Adrenal gland (tissue), 12 donors: ENCODE data around the gene IL6. TPM values are rescaled to one million over a fixed set of nuclear protein-coding genes. Genes with fewer than 3 reads are reported as not detected.

ENCODE experiments used
- DNase-seq, 7 donors: peaks; one replicate each; pipeline ENCODE4 v3.0.0-alpha.2; 2019 to 2020
- H3K27ac ChIP-seq, 5 donors: fragments of 200-600 bp; sonication (generic) in 4 of 5; 1 replicate in 3 of 5; 2 replicates in 2 of 5; pipeline versions ENCODE4 v1.5.1 to v1.8.0; 2016 to 2020; ENCODE audit warnings: mild to moderate bottlenecking in 1 of 5
- H3K27me3 ChIP-seq: fragments of 200-600 bp; 2 replicates; pipeline ENCODE4 v1.8.0; 2021
- H3K36me3 ChIP-seq, 2 donors: fragments of 200-600 bp; replicated peaks in 1 of 2; 1 replicate in 1 of 2; 2 replicates in 1 of 2; pipeline versions ENCODE4 v1.5.1 to v1.8.0; 2018 to 2022
- H3K4me1 ChIP-seq, 2 donors: fragments of 200-600 bp; replicated peaks in 1 of 2; 1 replicate in 1 of 2; 2 replicates in 1 of 2; pipeline versions ENCODE4 v1.5.1 to v1.8.0; 2018 to 2021
- H3K4me3 ChIP-seq, 4 donors: fragments of 200-600 bp; sonication (generic) in 3 of 4; one replicate each; pipeline ENCODE4 v1.5.1; 2016 to 2018
- H3K9me3 ChIP-seq, 3 donors: fragments of 200-600 bp; sonication (generic) in 1 of 3; replicated peaks in 1 of 3; 1 replicate in 2 of 3; 2 replicates in 1 of 3; pipeline versions ENCODE4 v1.5.1 to v1.8.0; 2016 to 2021
- CTCF ChIP-seq, 6 experiments: fragments of 450-650 bp in 4 of 6; fragments of 200-600 bp in 2 of 6; sonication (generic) in 1 of 6; IDR thresholded peaks; 1 replicate in 5 of 6; 2 replicates in 1 of 6; pipeline versions ENCODE4 v1.5.1 to v1.8.0; 2016 to 2021; ENCODE audit warnings: antibody characterized with exemption in 6 of 6, mild to moderate bottlenecking in 2 of 6, moderate library complexity in 1 of 6
- POLR2A ChIP-seq, 2 donors: fragments of 450-650 bp; IDR thresholded peaks; one replicate each; pipeline ENCODE4 v1.6.1; 2017; ENCODE audit warnings: antibody characterized with exemption in 2 of 2, mild to moderate bottlenecking in 2 of 2, moderate library complexity in 1 of 2
- WGBS, 4 donors: extraction: QIAGEN DNeasy Blood & Tissue Kit in 2 of 4; methylation state at CpG; one replicate each; pipeline versions ENCODE4 v1.1.5 to v1.1.7; 2013 to 2017; 5-methylcytosine and 5-hydroxymethylcytosine counted together
- intact Hi-C, 2 donors: fragments of 100-400 bp; cut with DNase I; formaldehyde crosslinking; loops; one replicate each; pipeline versions ENCODE4 v1.14.1 to v1.15.0; 2022 to 2023
- polyA plus RNA-seq, 3 donors: library from polyadenylated mRNA; stranded (reverse); fragments of 200-250 nt in 2 of 3; fragments of 350-450 nt in 1 of 3; fragmentation: Illumina TruSeq in 1 of 3; extraction: RNeasy Lipid Tissue Mini Kit (QIAGEN cat#74804) in 1 of 3; gene quantifications; one replicate each; pipeline ENCODE4 v1.2.3, GENCODE V29; 2013 to 2014
- total RNA-seq, 9 donors: library from RNA; depleted of rRNA in 4 of 9; stranded (reverse); fragments of >200 nt in 4 of 9; fragments of 120-200 nt in 1 of 9; fragmentation: NEBNext Ultra II Directional in 1 of 9; extraction: Animal tissue kit (Norgen Biotek cat#: 25700) in 1 of 9; gene quantifications; one replicate each; pipeline versions ENCODE4 v1.1.0 to v1.2.4, GENCODE V29; 2013 to 2023
- donor health status: healthy with polysubstance abuse.
- donor health status: Bipolar disorder and iron deficiency.
- donor health status: DM: yes; HTN: yes; CAD: no.
- donor health status: DM: no; HTN: no; CAD: no.
- donor health status: DM: no; HTN: no; CAD: no.
- donor health status: DM: yes; HTN: yes; CAD: no.

IL6 gene
- total and polyA plus RNA-seq, 12 donors = 0.42 to 15.7 (median 1.0) TPM; not detected in 3

GRCh38 chr7:22722536-22723180 lies 4.3 kb upstream of the IL6 start:
- no peak for DNase-seq
- H3K36me3 ChIP-seq = no peaks in the 10 kb centered on the region
- H3K4me1 ChIP-seq = peaks cover 4 to 27% of the 10 kb centered on the region in 2 donors
- WGBS, 4 donors = 65 to 85% (median 76%) methylated on average over 5 to 6 of the region's 6 CpGs
- H3K27me3 ChIP-seq = no peaks in the 10 kb centered on the region
- intact Hi-C loops = loop anchor here in 1 of 2 donors (10.0 kb wide), 1 partner anchor 332 kb away; no protein-coding TSS in a partner anchor
- no peak for TF ChIP-seq POLR2A (IDR thresholded peaks at IDR 0.05)
- no peak overlapping the region for H3K4me3 ChIP-seq
- peak overlapping the region in 3 of 5 donors; percentile 39 to 80 (median 66) for H3K27ac ChIP-seq
- H3K9me3 ChIP-seq = no peaks in the 10 kb centered on the region

- no peaks in the 10 kb centered on the region for H3K27me3 ChIP-seq
- peak overlapping the region in 3 of 5 donors; percentile 39 to 80 (median 66) for H3K27ac ChIP-seq
- intact Hi-C loops = loop anchor here in 1 of 2 donors (10.0 kb wide), 1 partner anchor 332 kb away; no protein-coding TSS in a partner anchor
- TF ChIP-seq POLR2A (IDR thresholded peaks at IDR 0.05) (no peak), CTCF (IDR thresholded peaks at IDR 0.05) (no peak)
- no peaks in the 10 kb centered on the region for H3K9me3 ChIP-seq
- H3K4me1 ChIP-seq = peaks cover 4 to 27% of the 10 kb centered on the region in 2 donors
- DNase-seq = peak; percentile 41 to 81 (median 67)
- 26 to 31% (median 29%) methylated on average over 2 of the region's 2 CpGs for WGBS, 4 donors
- no peak overlapping the region for H3K4me3 ChIP-seq
- no peaks in the 10 kb centered on the region for H3K36me3 ChIP-seq
These were observed 3.8 kb upstream of the IL6 start for GRCh38 chr7:22723181-22723601.

GRCh38 chr7:22723637-22724036 lies 3.4 kb upstream of the IL6 start:
- H3K4me3 ChIP-seq = no peak overlapping the region
- intact Hi-C loops = loop anchor here in 1 of 2 donors (10.0 kb wide), 1 partner anchor 331 kb away; no protein-coding TSS in a partner anchor
- H3K9me3 ChIP-seq = no peaks in the 10 kb centered on the region
- TF ChIP-seq POLR2A (IDR thresholded peaks at IDR 0.05) (no peak), CTCF (IDR thresholded peaks at IDR 0.05) (no peak)
- H3K27me3 ChIP-seq = no peaks in the 10 kb centered on the region
- H3K27ac ChIP-seq = peak overlapping the region in 3 of 5 donors; percentile 39 to 80 (median 66)
- DNase-seq = peak in 3 of 7 donors; percentile 24 to 41 (median 33)
- WGBS, 4 donors = 57 to 78% (median 61%) methylated on average over 4 of the region's 4 CpGs
- H3K4me1 ChIP-seq = peaks cover 4 to 27% of the 10 kb centered on the region in 2 donors
- no peaks in the 10 kb centered on the region for H3K36me3 ChIP-seq

- H3K27ac ChIP-seq = no peak overlapping the region
- no peaks in the 10 kb centered on the region for H3K9me3 ChIP-seq
- H3K4me1 ChIP-seq = peaks cover 4 to 27% of the 10 kb centered on the region in 2 donors
- DNase-seq = no peak
- H3K27me3 ChIP-seq = no peaks in the 10 kb centered on the region
- WGBS, 4 donors = 74 to 78% (median 76%) methylated on average over 6 of the region's 6 CpGs
- no peak overlapping the region for H3K4me3 ChIP-seq
- TF ChIP-seq POLR2A (IDR thresholded peaks at IDR 0.05) (no peak), CTCF (IDR thresholded peaks at IDR 0.05) (no peak)
- H3K36me3 ChIP-seq = no peaks in the 10 kb centered on the region
- intact Hi-C loops = loop anchor here (5.0 to 10.0 kb wide), 3 partner anchors 163 to 330 kb away; no protein-coding TSS in a partner anchor
These were observed 2.1 kb upstream of the IL6 start for GRCh38 chr7:22724861-22725260.
